Measurements from ENCODE around the gene FABP3.

The FABP3 gene

GRCh38 chr1:31394584-31395193 lies 21.8 kb upstream of the FABP3 start (continued):
- TF ChIP-seq PATZ1 (tag by site-specific recombination; IDR thresholded peaks at IDR 0.05) = peak; percentile 51
- no peak for TF ChIP-seq HOXC10 (CRISPR knock-in tag; IDR thresholded peaks at IDR 0.05)
- TF ChIP-seq TRIM28 (IDR thresholded peaks at IDR 0.05; ENCODE audit: borderline replicate concordance, low read length) = 0 out of 2 replicates have a peak, but pooled peaks have one; percentile 31
- no peak for TF ChIP-seq ZNF354C (tag by site-specific recombination; IDR thresholded peaks at IDR 0.05; ENCODE audit: borderline replicate concordance, low read depth)
- no peak for TF ChIP-seq ZNF610 (tag by site-specific recombination; IDR thresholded peaks at IDR 0.05; ENCODE audit: borderline replicate concordance)
- TF ChIP-seq ZIC2 (tag by site-specific recombination; IDR thresholded peaks at IDR 0.05) = no peak
- no peak for TF ChIP-seq ZNF416 (tag by site-specific recombination; IDR thresholded peaks at IDR 0.05)
- TF ChIP-seq ZNF785 (tag by site-specific recombination; IDR thresholded peaks at IDR 0.05) = no peak
- no peak for TF ChIP-seq AEBP2 (tag by site-specific recombination; IDR thresholded peaks at IDR 0.05; ENCODE audit: borderline replicate concordance)
- peak; percentile 73; the same call in 1 of the 2 replicates for TF ChIP-seq ZNF394 (tag by site-specific recombination; IDR thresholded peaks at IDR 0.05; ENCODE audit: borderline replicate concordance)
- TF ChIP-seq ZNF398 (tag by site-specific recombination; IDR thresholded peaks at IDR 0.05) = no peak
- peak; percentile 62; the same call in 1 of the 2 replicates for TF ChIP-seq ZNF366 (tag by site-specific recombination; conservative IDR thresholded peaks at IDR 0.05)
- peak; percentile 58 for TF ChIP-seq ZNF692 (tag by site-specific recombination; IDR thresholded peaks at IDR 0.05)
- TF ChIP-seq YY1 (tag by site-specific recombination; IDR thresholded peaks at IDR 0.05) = no peak
- no peak for TF ChIP-seq ZNF658 (tag by site-specific recombination; IDR thresholded peaks at IDR 0.05)
- no peak for TF ChIP-seq ZNF112 (tag by site-specific recombination; IDR thresholded peaks at IDR 0.05)
- no peak for TF ChIP-seq ZNF138 (tag by site-specific recombination; IDR thresholded peaks at IDR 0.05; ENCODE audit: borderline replicate concordance)
- no peak for TF ChIP-seq ZNF704 (tag by site-specific recombination; IDR thresholded peaks at IDR 0.05)
- TF ChIP-seq ZBTB10 (tag by site-specific recombination; IDR thresholded peaks at IDR 0.05) = no peak
- no peak for TF ChIP-seq GLI2 (tag by site-specific recombination; IDR thresholded peaks at IDR 0.05; ENCODE audit: borderline replicate concordance, low read depth)
- no peak for TF ChIP-seq ZNF311 (tag by site-specific recombination; IDR thresholded peaks at IDR 0.05; ENCODE audit: borderline replicate concordance)
- no peak for TF ChIP-seq ZBTB7A (tag by site-specific recombination; IDR thresholded peaks at IDR 0.05; ENCODE audit: low read depth)
- TF ChIP-seq ZBTB44 (tag by site-specific recombination; IDR thresholded peaks at IDR 0.05) = no peak
- TF ChIP-seq ZFP69B (tag by site-specific recombination; IDR thresholded peaks at IDR 0.05) = no peak
- peak; percentile 50 for TF ChIP-seq ZNF335 (tag by site-specific recombination; conservative IDR thresholded peaks at IDR 0.05)

Data from HEK293 (cell line).